ENCODE data around the gene KRTAP16-1. TPM values are rescaled to one million over a fixed set of nuclear protein-coding genes. Genes with fewer than 3 reads are reported as not detected.
"Not testable (repeated sequence)": the region's sequence is repeated elsewhere in the genome, so short reads cannot be mapped to it uniquely, and the experiment has no call there.

KRTAP16-1 gene
- total and polyA plus RNA-seq, 2 donors (not counting 3 experiments of a cell fraction or from before 2014, with no cell fraction given) = not detected

- no peaks in the 10 kb centered on the region for H3K4me1 ChIP-seq (ENCODE audit: control insufficient read depth, extremely low read depth, insufficient read depth, low read length)
- no peaks in the 10 kb centered on the region for H3K9me1 ChIP-seq (replicated peaks; ENCODE audit: control insufficient read depth, extremely low read depth, insufficient read depth, low read length)
- FAIRE-seq = no peak
- H3K79me2 ChIP-seq (ENCODE audit: control insufficient read depth, insufficient read depth, low read length) = no peaks in the 10 kb centered on the region
- no peak overlapping the region for H2AFZ ChIP-seq (ENCODE audit: low read depth, low read length)
- H4K20me1 ChIP-seq (replicated peaks; ENCODE audit: control insufficient read depth, extremely low read depth, insufficient read depth, low read length) = no peaks in the 10 kb centered on the region
- H3K27ac ChIP-seq (ENCODE audit: insufficient read depth, low read depth, low read length) = no peak overlapping the region
- H3K9me3 ChIP-seq (replicated peaks; ENCODE audit: control insufficient read depth, insufficient read depth, low read length) = no peaks in the 10 kb centered on the region
- no peak overlapping the region for H3K9ac ChIP-seq (replicated peaks; ENCODE audit: extremely low read depth, insufficient read depth, low read length)
- ChIA-PET CTCF (no interaction called here), POLR2A (no interaction called here)
- no peak overlapping the region for H3K4me2 ChIP-seq (ENCODE audit: insufficient read depth, low read length)
- BruUV-seq (replicated peaks) = no TSS peak
- dilution Hi-C loops (cut with MboI; ENCODE audit: extremely low pct_ligation_motif_present, low sequenced_read_pairs) = no loop called here
- no peak overlapping the region for H3K4me3 ChIP-seq (replicated peaks in 1 of 3; ENCODE audit: insufficient read depth in 1 of 3, low read depth in 1 of 3, low read length in 3 of 3)
- TF ChIP-seq JUN (IDR thresholded peaks at IDR 0.05; ENCODE audit: borderline replicate concordance, insufficient read depth, insufficient read length, low read depth) (no peak), POLR2AphosphoS5 (IDR thresholded peaks at IDR 0.05; ENCODE audit: insufficient read depth, low read depth, low read length) (no peak), MAX (IDR thresholded peaks at IDR 0.05; ENCODE audit: insufficient read depth, insufficient read length) (no peak), CTCF (IDR thresholded peaks at IDR 0.05; ENCODE audit: extremely low read depth in 1 of 2, insufficient read depth in 1 of 2, low read depth in 1 of 2, low read length in 2 of 2) (no peak)
- intact Hi-C loops (cut with micrococcal nuclease) = no loop called here
- no peak for DNase-seq (ENCODE audit: low read depth, low spot score)
- H3K36me3 ChIP-seq (ENCODE audit: control insufficient read depth in 2 of 2, extremely low read depth in 1 of 2, insufficient read depth in 2 of 2, low read length in 2 of 2) = no peaks in the 10 kb centered on the region
- peaks cover 1 to 2% of the 10 kb centered on the region in 2 experiments for H3K27me3 ChIP-seq (ENCODE audit: control insufficient read depth in 2 of 2, insufficient read depth in 2 of 2, low read length in 2 of 2)
Measured at GRCh38 chr17:41351177-41351576, 42.1 kb upstream of the KRTAP16-1 start.

- H3K4me1 ChIP-seq (ENCODE audit: control insufficient read depth, extremely low read depth, insufficient read depth, low read length); H3K9me3 ChIP-seq (replicated peaks; ENCODE audit: control insufficient read depth, insufficient read depth, low read length); H3K4me3 ChIP-seq (replicated peaks in 1 of 3; ENCODE audit: insufficient read depth in 1 of 3, low read depth in 1 of 3, low read length in 3 of 3); DNase-seq (ENCODE audit: low read depth, low spot score); intact Hi-C loops (cut with micrococcal nuclease); FAIRE-seq; H3K9ac ChIP-seq (replicated peaks; ENCODE audit: extremely low read depth, insufficient read depth, low read length); H3K27ac ChIP-seq (ENCODE audit: insufficient read depth, low read depth, low read length); H2AFZ ChIP-seq (ENCODE audit: low read depth, low read length); H3K79me2 ChIP-seq (ENCODE audit: control insufficient read depth, insufficient read depth, low read length); BruUV-seq (replicated peaks); H4K20me1 ChIP-seq (replicated peaks; ENCODE audit: control insufficient read depth, extremely low read depth, insufficient read depth, low read length); H3K9me1 ChIP-seq (replicated peaks; ENCODE audit: control insufficient read depth, extremely low read depth, insufficient read depth, low read length); H3K4me2 ChIP-seq (ENCODE audit: insufficient read depth, low read length); dilution Hi-C loops (cut with MboI; ENCODE audit: extremely low pct_ligation_motif_present, low sequenced_read_pairs); H3K27me3 ChIP-seq (ENCODE audit: control insufficient read depth in 2 of 2, insufficient read depth in 2 of 2, low read length in 2 of 2); H3K36me3 ChIP-seq (ENCODE audit: control insufficient read depth in 2 of 2, extremely low read depth in 1 of 2, insufficient read depth in 2 of 2, low read length in 2 of 2); POLR2A ChIA-PET: not testable (repeated sequence)
- CTCF ChIA-PET = interaction anchor here (2.3 kb wide), 1 partner anchor 28 kb away, joined by 9 read pairs; no protein-coding TSS in a partner anchor
Measured at GRCh38 chr17:41350381-41350878, 41.3 kb upstream of the KRTAP16-1 start, which contains the start of gene KRT33A. Gene KRT33A (minus strand): TSS chr17:41350828. CDS start chr17:41350767, 61 bp downstream.

Data from endothelial cell of umbilical vein (primary cell).